SU-DHL-6 (cell line): ENCODE results near the gene CYB5R3.
"Not testable (repeated sequence)": the region's sequence is repeated elsewhere in the genome, so short reads cannot be mapped to it uniquely, and the experiment has no call there.

Experiments
- H2AFZ ChIP-seq: fragments of 200-600 bp; sonication (generic); 2 replicates; pipeline ENCODE4 v1.6.1; 2014; ENCODE audit warnings: low read depth, mild to moderate bottlenecking, moderate library complexity, mixed read lengths, antibody characterized with exemption, low read length; ENCODE audit not compliant: severe bottlenecking
- H3F3A ChIP-seq: fragments of 200-600 bp; shearing (Covaris generic); 2 replicates; pipeline ENCODE4 v1.6.0; 2016; ENCODE audit warnings: antibody characterized with exemption, mild to moderate bottlenecking; ENCODE audit not compliant: insufficient read depth
- H3K27ac ChIP-seq: fragments of 200-600 bp; sonication (generic); 2 replicates; pipeline ENCODE4 v1.5.1; 2016; ENCODE audit warnings: low read depth, mild to moderate bottlenecking, low read length, moderate library complexity, mixed read lengths
- H3K27me3 ChIP-seq: fragments of 200-600 bp; sonication (generic), shearing (Covaris generic); 2 replicates; pipeline ENCODE4 v1.6.0; 2014; ENCODE audit warnings: mild to moderate bottlenecking, low read length
- H3K36me3 ChIP-seq: fragments of 200-600 bp; sonication (generic); 2 replicates; pipeline ENCODE4 v1.6.1; 2014; ENCODE audit warnings: mild to moderate bottlenecking, low read length, mixed read lengths
- H3K4me2 ChIP-seq: fragments of 300-600, 200-600 bp; shearing (Covaris generic), sonication (generic); 2 replicates; pipeline ENCODE4 v1.6.0; 2014; ENCODE audit warnings: low read length, low read depth, mild to moderate bottlenecking; ENCODE audit not compliant: poor library complexity, severe bottlenecking
- H3K4me3 ChIP-seq: fragments of 200-600 bp; sonication (generic); 2 replicates; pipeline ENCODE4 v1.5.1; 2014; ENCODE audit warnings: antibody characterized with exemption, low read length, mild to moderate bottlenecking, mixed read lengths; ENCODE audit not compliant: insufficient read depth, poor library complexity, severe bottlenecking
- H3K79me2 ChIP-seq: fragments of 200-600 bp; sonication (generic); 2 replicates; pipeline ENCODE4 v1.6.1; 2014; ENCODE audit warnings: mild to moderate bottlenecking, low read length, moderate library complexity; ENCODE audit not compliant: insufficient read depth
- H3K9ac ChIP-seq: fragments of 200-600 bp; sonication (generic); 2 replicates; pipeline ENCODE4 v1.7.0; 2014; ENCODE audit warnings: mild to moderate bottlenecking, low read length
- H3K9me2 ChIP-seq: fragments of 200-600 bp; sonication (generic); replicated peaks from 2 replicates; pipeline ENCODE4 v1.6.1; 2014; ENCODE audit warnings: low read length; ENCODE audit not compliant: insufficient read depth
- H3K9me3 ChIP-seq: fragments of 200-600 bp; sonication (generic); 2 replicates; pipeline ENCODE4 v1.6.1; 2014; ENCODE audit warnings: low read length, mixed read lengths; ENCODE audit not compliant: insufficient read depth
- H4K20me1 ChIP-seq: fragments of 200-600 bp; sonication (generic); 2 replicates; pipeline ENCODE4 v1.6.1; 2014; ENCODE audit warnings: low read depth, mild to moderate bottlenecking, antibody characterized with exemption, low read length, moderate library complexity, mixed read lengths
- EZH2phosphoT487 ChIP-seq: fragments of 200-600 bp; sonication (generic), shearing (Covaris generic); conservative IDR thresholded peaks from 2 replicates; pipeline ENCODE4 v1.6.1; 2018; ENCODE audit warnings: mild to moderate bottlenecking, antibody characterized with exemption, low read length, moderate library complexity, mixed read lengths
- TF ChIP-seq, protein P1 (sequence below): fragments of 200-600 bp; sonication (generic); IDR thresholded peaks from one replicate; pipeline ENCODE4 v1.5.1; 2017; ENCODE audit warnings: antibody characterized with exemption, mild to moderate bottlenecking, low read length, moderate library complexity; ENCODE audit not compliant: insufficient read depth, poor library complexity, severe bottlenecking

Gene CYB5R3

DNA sequence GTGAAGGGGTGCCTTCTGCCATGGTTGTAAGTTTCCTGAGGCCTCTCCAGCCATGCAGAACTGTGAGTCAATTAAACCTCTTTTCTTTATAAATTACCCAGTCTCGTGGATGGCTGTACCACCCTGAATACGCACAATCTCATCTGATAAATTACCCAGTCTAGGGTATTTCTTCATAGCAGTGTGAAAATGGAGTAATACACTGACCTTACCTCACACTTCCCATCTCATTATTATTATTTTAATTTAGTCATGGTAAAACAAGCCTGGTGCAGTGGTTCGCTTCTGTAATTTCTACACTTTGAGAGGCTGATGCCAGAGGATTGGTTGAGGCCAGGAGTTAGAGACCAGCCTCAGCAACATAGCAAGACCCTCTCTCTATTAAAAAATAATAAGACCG, 30.5 kb upstream of the CYB5R3 start:
- no peak overlapping the region for H3K4me3 ChIP-seq
- no peak for TF ChIP-seq EZH2phosphoT487
- TF ChIP-seq, protein P1, sequence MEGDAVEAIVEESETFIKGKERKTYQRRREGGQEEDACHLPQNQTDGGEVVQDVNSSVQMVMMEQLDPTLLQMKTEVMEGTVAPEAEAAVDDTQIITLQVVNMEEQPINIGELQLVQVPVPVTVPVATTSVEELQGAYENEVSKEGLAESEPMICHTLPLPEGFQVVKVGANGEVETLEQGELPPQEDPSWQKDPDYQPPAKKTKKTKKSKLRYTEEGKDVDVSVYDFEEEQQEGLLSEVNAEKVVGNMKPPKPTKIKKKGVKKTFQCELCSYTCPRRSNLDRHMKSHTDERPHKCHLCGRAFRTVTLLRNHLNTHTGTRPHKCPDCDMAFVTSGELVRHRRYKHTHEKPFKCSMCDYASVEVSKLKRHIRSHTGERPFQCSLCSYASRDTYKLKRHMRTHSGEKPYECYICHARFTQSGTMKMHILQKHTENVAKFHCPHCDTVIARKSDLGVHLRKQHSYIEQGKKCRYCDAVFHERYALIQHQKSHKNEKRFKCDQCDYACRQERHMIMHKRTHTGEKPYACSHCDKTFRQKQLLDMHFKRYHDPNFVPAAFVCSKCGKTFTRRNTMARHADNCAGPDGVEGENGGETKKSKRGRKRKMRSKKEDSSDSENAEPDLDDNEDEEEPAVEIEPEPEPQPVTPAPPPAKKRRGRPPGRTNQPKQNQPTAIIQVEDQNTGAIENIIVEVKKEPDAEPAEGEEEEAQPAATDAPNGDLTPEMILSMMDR: no peak
- H3F3A ChIP-seq: no peaks in the 10 kb centered on the region
- H3K9me3 ChIP-seq: peaks cover 17% of the 10 kb centered on the region; the same call in 1 of the 2 replicates
- H3K9ac ChIP-seq: no peak overlapping the region
- H3K27ac ChIP-seq: no peak overlapping the region
- H4K20me1 ChIP-seq: no peaks in the 10 kb centered on the region
- H3K4me2 ChIP-seq: no peak overlapping the region
- H3K9me2 ChIP-seq: no peaks in the 10 kb centered on the region
- no peak overlapping the region for H2AFZ ChIP-seq
- H3K36me3 ChIP-seq: 0 out of 2 replicates have a peak, but pooled peaks cover 4% of the 10 kb centered on the region
- no peaks in the 10 kb centered on the region for H3K79me2 ChIP-seq
- no peaks in the 10 kb centered on the region for H3K27me3 ChIP-seq

- H3K4me3 ChIP-seq: no peak overlapping the region
- H3K9me3 ChIP-seq: peaks cover 17% of the 10 kb centered on the region; the same call in 1 of the 2 replicates
- H3K79me2 ChIP-seq: no peaks in the 10 kb centered on the region
- no peaks in the 10 kb centered on the region for H3F3A ChIP-seq
- no peak for TF ChIP-seq EZH2phosphoT487
- TF ChIP-seq, protein P1: no peak
- no peaks in the 10 kb centered on the region for H3K27me3 ChIP-seq
- H3K27ac ChIP-seq: no peak overlapping the region
- H2AFZ ChIP-seq: no peak overlapping the region
- no peak overlapping the region for H3K9ac ChIP-seq
- no peaks in the 10 kb centered on the region for H3K9me2 ChIP-seq
- no peaks in the 10 kb centered on the region for H4K20me1 ChIP-seq
- 0 out of 2 replicates have a peak, but pooled peaks cover 4% of the 10 kb centered on the region for H3K36me3 ChIP-seq
- H3K4me2 ChIP-seq: no peak overlapping the region
These were observed 29.7 kb upstream of the CYB5R3 start for GRCh38 chr22:42678894-42679293.

- not testable (repeated sequence) for H3K27ac ChIP-seq, H3K27me3 ChIP-seq, H3K36me3 ChIP-seq, H4K20me1 ChIP-seq, H3K9ac ChIP-seq, H2AFZ ChIP-seq, H3F3A ChIP-seq, H3K9me2 ChIP-seq, H3K79me2 ChIP-seq, H3K4me3 ChIP-seq, H3K4me2 ChIP-seq
- peaks cover 17% of the 10 kb centered on the region; the same call in 1 of the 2 replicates for H3K9me3 ChIP-seq
These were observed 28.7 kb upstream of the CYB5R3 start for GRCh38 chr22:42677936-42678335.

DNA sequence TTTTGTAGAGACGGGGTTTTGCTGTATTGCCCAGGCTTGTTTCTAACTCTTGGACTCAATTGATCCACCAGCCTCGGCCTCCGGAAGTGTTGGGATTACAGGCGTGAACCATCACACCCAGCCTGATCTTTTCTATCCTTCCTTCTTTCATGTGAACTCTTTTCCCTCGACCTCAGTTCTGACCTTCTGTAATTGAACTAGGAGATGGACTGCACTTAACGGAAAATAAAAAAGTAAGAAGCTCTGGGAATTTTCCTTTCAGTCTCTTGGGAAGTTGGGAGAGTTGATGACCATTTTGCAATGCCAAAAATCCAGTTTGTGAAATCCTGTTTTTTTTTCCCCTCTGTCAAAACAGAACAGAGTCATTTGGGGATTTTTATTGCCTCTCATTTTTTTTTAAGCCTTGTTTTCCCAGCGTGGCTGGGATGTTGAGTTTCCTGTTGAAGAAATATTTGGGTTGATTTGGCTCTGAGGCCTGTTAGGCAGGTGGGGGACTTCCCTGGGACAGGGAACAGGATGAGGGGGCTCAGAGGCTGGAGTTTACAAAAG, 26.9 kb upstream of the CYB5R3 start:
- TF ChIP-seq, protein P1: no peak
- TF ChIP-seq EZH2phosphoT487: no peak
- Histone ChIP-seq H3K9me2 (no peaks in the 10 kb centered on the region), H3K9me3 (peaks cover 17% of the 10 kb centered on the region; the same call in 1 of the 2 replicates), H3F3A (no peaks in the 10 kb centered on the region), H3K4me3 (no peak overlapping the region), H3K79me2 (no peaks in the 10 kb centered on the region), H3K4me2 (no peak overlapping the region), H2AFZ (no peak overlapping the region), H4K20me1 (no peaks in the 10 kb centered on the region), H3K9ac (no peak overlapping the region), H3K27ac (no peak overlapping the region), H3K36me3 (0 out of 2 replicates have a peak, but pooled peaks cover 4% of the 10 kb centered on the region), H3K27me3 (no peaks in the 10 kb centered on the region)
